ENCODE measurements around the gene ESRRG. TPM values are rescaled to one million over a fixed set of nuclear protein-coding genes. Genes with fewer than 3 reads are reported as not detected.

The ESRRG gene
- total RNA-seq, 2 experiments from 2014 or later, result not detected

DNA sequence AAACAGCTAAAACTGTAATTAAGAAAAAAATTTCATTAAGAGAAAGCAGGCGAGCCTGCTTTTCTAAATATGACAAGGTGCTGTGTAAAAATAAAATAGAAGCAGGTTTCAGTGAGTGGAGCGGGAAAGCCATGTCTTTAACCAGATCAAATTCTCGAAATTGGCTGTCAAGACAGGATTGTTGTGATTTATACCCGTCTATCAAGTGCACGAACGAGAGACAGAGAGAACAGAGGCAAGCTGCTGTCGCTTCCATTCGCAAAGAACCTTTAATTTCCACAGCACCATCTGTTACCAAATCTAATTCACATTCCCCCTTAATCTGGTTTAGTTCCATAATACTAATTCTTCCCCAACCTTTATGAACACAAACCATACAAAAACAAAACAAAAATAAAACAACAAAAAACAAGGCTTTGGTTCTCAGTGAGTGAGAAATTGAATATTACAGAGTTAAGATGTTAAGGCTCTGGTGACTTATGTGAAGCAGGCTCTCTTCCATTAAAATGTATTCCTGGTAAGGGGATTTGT lies 35.0 kb downstream of the ESRRG start:
- CTCF ChIA-PET, result no interaction called here
- Mint-ChIP-seq H3K4me1 (no peaks in the 10 kb centered on the region), H3K27ac (no peak overlapping the region), H3K27me3 (no peaks in the 10 kb centered on the region), H3K36me3 (ENCODE audit: low read depth) (no peaks in the 10 kb centered on the region), H3K4me3 (no peak overlapping the region), H3K9me3 (peaks cover 2% of the 10 kb centered on the region)
- POLR2A ChIA-PET, result no interaction called here
- no peak for DNase-seq

DNA sequence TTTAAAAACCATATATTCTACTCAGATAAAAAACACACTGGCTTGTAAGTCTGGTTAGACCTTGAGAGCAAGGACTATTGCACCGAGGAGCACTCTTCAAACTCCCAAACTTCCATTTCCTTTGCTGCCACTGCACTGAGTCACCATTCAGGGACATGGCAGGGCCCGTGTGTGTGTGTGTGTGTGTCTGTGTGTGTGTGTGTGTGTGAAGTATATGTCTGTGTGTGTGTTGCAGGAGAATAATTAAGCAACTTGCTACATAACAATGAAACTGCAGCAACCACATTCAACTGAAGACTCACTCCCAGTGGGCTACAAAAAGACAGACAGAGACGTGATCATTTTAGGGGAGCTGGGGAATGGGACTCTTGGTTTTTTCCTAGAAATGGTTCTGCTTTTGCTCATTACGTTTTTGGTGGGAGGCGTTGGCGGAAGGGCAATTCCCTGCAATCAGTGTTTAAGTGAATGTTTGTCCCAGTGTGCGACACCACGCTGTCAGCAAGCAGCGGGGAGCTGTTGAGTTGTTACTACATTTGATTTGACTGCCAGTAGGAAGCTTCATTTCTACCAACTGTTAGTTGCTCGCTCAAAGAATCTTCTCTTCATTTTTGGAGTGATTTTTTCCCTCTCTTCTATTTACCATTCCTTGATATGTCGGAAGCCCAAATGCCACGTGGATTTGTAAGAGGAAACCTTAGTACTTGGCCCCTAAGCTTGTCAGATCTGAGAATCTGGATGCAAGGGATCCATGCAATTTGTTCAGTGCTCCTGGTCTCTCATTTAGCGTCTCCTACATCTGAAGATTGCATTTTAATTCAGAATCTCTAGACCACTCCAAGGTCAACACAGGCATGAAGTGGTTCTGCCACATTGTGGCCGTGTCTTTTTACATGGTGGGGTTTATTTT lies 36.1 kb downstream of the ESRRG start:
- no peak for DNase-seq
- Mint-ChIP-seq H3K4me1 (no peaks in the 10 kb centered on the region), H3K9me3 (peaks cover 2% of the 10 kb centered on the region), H3K27ac (no peak overlapping the region), H3K36me3 (ENCODE audit: low read depth) (no peaks in the 10 kb centered on the region), H3K27me3 (no peaks in the 10 kb centered on the region), H3K4me3 (no peak overlapping the region)
- ChIA-PET POLR2A (no interaction called here), CTCF (no interaction called here)

DNA sequence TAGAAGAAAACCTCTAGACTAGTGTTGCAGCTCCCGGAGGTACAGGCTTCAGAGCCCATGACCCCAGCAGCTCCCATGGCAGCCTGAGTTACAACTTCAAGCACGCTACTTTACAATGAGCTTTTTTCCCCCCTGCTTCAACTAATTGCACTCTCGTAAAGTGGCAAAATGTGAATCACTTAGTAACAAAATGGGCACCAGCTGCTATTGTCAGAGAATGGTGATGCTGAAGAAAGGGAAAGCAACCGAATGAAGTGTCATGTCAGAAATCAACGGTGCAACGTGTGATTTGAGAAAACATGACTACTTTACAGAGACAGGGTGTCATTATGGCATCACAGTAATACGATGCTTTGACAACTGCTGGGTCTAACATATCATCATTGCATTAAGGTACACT lies 40.5 kb downstream of the ESRRG start:
- DNase-seq, result no peak
- H3K27me3 Mint-ChIP-seq, result no peaks in the 10 kb centered on the region
- no peak overlapping the region for H3K27ac Mint-ChIP-seq
- H3K4me1 Mint-ChIP-seq, result no peaks in the 10 kb centered on the region
- CTCF ChIA-PET, result no interaction called here
- no peaks in the 10 kb centered on the region for H3K9me3 Mint-ChIP-seq
- no peak overlapping the region for H3K4me3 Mint-ChIP-seq
- POLR2A ChIA-PET, result no interaction called here
- H3K36me3 Mint-ChIP-seq (ENCODE audit: low read depth), result no peaks in the 10 kb centered on the region

DNA sequence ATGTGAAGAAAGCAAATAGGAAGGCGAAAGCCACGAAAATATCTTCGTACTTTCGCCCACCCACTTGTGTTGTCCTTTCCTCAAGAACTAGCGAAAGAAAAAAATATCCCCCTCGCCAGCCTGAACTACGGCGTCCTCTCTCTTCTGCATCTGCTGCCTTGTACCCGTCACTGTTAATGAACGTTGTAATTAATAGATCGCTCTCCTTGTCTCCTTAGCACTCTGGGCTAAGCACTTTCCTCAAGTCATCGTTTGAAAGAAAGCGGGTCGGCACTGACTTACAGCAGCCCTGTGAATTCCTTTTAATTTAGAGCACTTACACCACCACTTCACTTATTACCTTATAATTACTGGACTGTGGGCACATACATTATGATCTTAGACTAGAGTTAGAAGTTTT lies 44.1 kb downstream of the ESRRG start:
- H3K36me3 Mint-ChIP-seq (ENCODE audit: low read depth), result no peaks in the 10 kb centered on the region
- H3K4me1 Mint-ChIP-seq, result no peaks in the 10 kb centered on the region
- no peaks in the 10 kb centered on the region for H3K27me3 Mint-ChIP-seq
- H3K27ac Mint-ChIP-seq, result no peak overlapping the region
- CTCF ChIA-PET, result no interaction called here
- no peak overlapping the region for H3K4me3 Mint-ChIP-seq
- H3K9me3 Mint-ChIP-seq, result peaks cover 3% of the 10 kb centered on the region
- no peak for DNase-seq
- POLR2A ChIA-PET, result no interaction called here

DNA sequence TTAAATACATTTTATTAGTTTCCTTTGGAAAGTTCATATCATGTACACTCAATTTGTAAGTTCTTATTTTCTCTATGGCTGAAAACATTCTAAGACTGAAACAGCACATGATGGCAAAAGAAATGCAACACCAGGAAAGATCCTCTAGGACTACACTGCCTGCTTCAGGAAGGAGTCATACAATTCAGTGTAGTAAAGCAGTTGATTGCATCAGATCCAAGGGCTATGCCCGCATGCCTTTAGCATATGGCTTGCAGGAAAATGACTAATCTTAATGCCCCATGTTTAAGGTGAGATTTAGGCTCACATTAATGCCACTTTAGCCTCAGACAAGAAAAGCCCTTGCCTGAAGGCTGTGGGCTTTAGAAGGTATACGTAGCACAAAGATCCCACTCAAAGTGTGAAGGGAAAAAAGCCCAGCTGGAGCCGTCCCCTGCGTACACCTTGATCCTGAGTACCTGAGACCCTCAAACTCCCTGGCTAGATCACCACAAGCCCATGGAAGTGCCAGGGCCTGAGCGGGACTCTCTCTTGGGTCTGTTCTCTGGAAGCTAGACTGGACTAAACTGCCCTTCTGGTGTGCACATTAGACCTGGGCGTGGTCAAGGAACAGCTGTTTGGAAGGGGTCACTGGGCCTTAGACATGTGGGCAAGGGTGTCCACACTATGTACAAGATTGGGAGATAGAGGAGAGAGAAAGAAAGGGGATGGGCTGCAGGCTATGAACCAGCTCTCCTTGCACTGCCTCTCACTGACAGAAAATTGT lies 52.9 kb downstream of the ESRRG start:
- H3K4me3 Mint-ChIP-seq, result no peak overlapping the region
- CTCF ChIA-PET, result no interaction called here
- POLR2A ChIA-PET, result no interaction called here

DNA sequence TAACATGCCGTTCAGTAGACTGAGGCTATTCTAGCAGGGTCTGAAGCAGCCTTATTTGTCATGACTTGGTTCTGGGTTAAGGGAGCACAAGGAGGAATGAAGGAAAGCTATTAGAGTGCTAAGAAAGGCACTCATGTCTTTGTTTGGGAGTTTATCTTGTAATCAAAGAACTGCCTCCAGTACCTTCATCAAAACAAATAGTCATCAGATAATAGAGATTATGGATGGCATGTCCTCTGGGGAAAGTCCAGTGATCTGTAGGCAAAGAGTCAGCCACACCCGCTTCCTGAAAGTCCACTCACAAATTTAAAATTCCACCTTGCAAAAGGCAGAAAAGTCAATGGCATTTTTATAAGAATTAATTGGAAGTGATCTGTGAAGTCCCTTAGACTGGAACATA lies 56.8 kb downstream of the ESRRG start:
- Mint-ChIP-seq H3K27me3 (no peaks in the 10 kb centered on the region), H3K27ac (no peak overlapping the region), H3K4me1 (no peaks in the 10 kb centered on the region), H3K9me3 (peaks cover 3% of the 10 kb centered on the region), H3K4me3 (no peak overlapping the region), H3K36me3 (ENCODE audit: low read depth) (no peaks in the 10 kb centered on the region)
- POLR2A ChIA-PET, result no interaction called here
- CTCF ChIA-PET, result no interaction called here
- DNase-seq, result no peak

More for the DNA sequence above, 52.9 kb downstream of the ESRRG start:
- Mint-ChIP-seq H3K27ac (no peak overlapping the region), H3K36me3 (ENCODE audit: low read depth) (no peaks in the 10 kb centered on the region), H3K27me3 (no peaks in the 10 kb centered on the region), H3K4me1 (no peaks in the 10 kb centered on the region), H3K9me3 (peaks cover 6% of the 10 kb centered on the region)
- DNase-seq, result no peak

DNA sequence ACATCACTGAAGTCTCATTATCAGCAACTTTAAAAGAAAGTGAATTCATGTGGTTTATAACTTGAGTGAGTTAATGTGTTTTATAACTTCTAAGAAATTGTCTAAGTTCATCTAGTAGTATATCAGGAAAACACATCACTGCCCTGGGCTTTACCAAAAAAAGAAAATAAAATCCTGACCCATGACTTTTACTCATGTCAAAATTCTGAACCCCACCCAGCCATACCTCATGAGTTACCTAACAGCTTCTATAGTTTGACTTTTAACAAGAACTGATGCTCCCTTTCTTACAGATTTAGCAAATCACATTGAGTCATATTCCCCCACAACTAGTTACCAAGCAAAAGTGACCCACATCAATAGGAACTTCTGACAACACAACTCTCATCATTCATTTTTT lies 57.4 kb downstream of the ESRRG start:
- no peaks in the 10 kb centered on the region for H3K4me1 Mint-ChIP-seq
- no peaks in the 10 kb centered on the region for H3K27me3 Mint-ChIP-seq
- POLR2A ChIA-PET, result no interaction called here
- peaks cover 3% of the 10 kb centered on the region for H3K9me3 Mint-ChIP-seq
- H3K4me3 Mint-ChIP-seq, result no peak overlapping the region
- H3K27ac Mint-ChIP-seq, result no peak overlapping the region
- H3K36me3 Mint-ChIP-seq (ENCODE audit: low read depth), result no peaks in the 10 kb centered on the region
- CTCF ChIA-PET, result no interaction called here
- no peak for DNase-seq

DNA sequence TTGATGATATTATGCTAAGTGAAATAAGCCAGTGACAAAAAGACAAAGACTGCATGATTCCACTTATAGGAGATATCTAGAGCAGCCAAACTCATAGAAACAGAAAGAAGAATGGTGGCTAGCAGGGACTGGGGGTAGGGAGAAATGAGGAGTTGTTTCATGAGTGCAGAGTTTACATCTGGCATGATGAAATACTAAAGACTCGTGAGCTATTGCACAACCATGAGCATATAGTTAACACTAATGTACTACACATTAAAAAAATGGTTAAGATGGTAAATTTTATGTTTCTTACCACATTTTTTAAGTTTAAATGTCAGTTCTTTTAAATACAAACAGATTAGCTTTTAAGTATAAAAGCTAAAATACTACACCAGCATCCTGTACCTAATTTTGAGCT lies 57.8 kb downstream of the ESRRG start:
- Mint-ChIP-seq H3K36me3 (ENCODE audit: low read depth) (no peaks in the 10 kb centered on the region), H3K27me3 (no peaks in the 10 kb centered on the region), H3K9me3 (peaks cover 3% of the 10 kb centered on the region), H3K4me3 (no peak overlapping the region), H3K4me1 (no peaks in the 10 kb centered on the region), H3K27ac (no peak overlapping the region)
- no peak for DNase-seq
- POLR2A ChIA-PET, result no interaction called here
- CTCF ChIA-PET, result no interaction called here

DNA sequence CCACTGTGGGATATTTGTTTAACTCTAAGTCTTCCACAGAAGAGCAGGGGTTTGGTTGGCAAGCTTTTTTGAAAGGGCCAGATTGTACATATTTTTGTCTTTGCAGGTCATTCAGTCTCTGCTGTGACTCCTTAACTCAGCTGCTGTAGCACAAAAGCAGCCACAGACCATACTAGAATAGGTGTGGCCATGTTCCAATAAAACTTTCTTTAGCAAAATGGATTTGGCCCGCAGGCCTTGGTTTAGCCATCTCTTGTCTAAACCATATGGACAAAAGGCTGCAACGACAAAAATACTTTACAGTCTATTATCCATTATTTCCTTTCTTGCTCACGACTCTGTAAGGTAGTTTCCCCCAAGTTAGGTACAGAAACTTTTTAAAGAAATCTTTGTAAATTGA lies 60.5 kb downstream of the ESRRG start:
- Mint-ChIP-seq H3K4me3 (no peak overlapping the region), H3K27ac (no peak overlapping the region), H3K4me1 (no peaks in the 10 kb centered on the region), H3K9me3 (peaks cover 3% of the 10 kb centered on the region), H3K36me3 (ENCODE audit: low read depth) (no peaks in the 10 kb centered on the region), H3K27me3 (no peaks in the 10 kb centered on the region)
- no peak for DNase-seq
- ChIA-PET CTCF (no interaction called here), POLR2A (no interaction called here)

DNA sequence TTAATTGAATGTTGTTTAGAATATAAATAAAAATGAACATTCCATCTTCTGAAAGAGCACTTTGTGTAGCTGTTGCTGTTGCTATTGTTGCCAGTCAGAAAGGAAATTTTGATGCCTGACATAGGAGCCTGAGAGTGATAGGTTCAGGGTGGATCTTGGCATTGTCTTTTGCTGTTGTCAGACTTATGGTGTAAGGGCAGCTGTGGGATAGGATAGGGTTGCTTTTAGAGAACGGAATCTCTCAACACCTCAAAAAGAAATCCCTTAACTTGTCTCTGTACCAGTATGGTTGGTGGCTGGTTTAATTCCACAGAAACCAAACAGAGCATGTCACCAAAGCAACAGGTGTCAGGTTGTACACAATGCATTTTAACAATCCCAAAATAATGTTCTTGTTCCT lies 62.7 kb downstream of the ESRRG start:
- H3K27me3 Mint-ChIP-seq, result no peaks in the 10 kb centered on the region
- POLR2A ChIA-PET, result no interaction called here
- no peaks in the 10 kb centered on the region for H3K36me3 Mint-ChIP-seq (ENCODE audit: low read depth)
- H3K4me3 Mint-ChIP-seq, result no peak overlapping the region
- no peaks in the 10 kb centered on the region for H3K9me3 Mint-ChIP-seq
- H3K27ac Mint-ChIP-seq, result no peak overlapping the region
- CTCF ChIA-PET, result no interaction called here
- no peak for DNase-seq
- no peaks in the 10 kb centered on the region for H3K4me1 Mint-ChIP-seq

DNA sequence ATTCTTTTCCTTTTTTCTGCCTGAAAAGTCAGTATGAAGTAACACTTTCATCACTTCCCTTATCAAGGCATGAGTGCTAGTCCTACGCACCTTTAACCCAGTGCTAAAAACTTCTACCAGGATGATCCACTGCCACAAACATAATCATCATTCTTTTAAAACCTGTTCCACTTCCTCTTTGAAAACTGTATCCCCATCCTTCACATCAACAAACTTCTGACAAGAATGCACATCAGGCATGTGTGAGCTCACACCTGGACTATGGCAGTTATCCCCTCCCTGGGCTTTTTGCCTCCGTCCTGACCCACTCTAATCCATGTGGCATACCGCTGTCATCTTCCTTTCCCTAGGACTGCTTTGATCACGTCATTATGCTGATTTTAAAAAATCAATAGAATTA lies 70.2 kb downstream of the ESRRG start:
- Mint-ChIP-seq H3K4me1 (no peaks in the 10 kb centered on the region), H3K36me3 (ENCODE audit: low read depth) (no peaks in the 10 kb centered on the region), H3K4me3 (no peak overlapping the region), H3K27me3 (no peaks in the 10 kb centered on the region), H3K27ac (no peak overlapping the region), H3K9me3 (no peaks in the 10 kb centered on the region)
- DNase-seq, result no peak
- ChIA-PET CTCF (no interaction called here), POLR2A (no interaction called here)

DNA sequence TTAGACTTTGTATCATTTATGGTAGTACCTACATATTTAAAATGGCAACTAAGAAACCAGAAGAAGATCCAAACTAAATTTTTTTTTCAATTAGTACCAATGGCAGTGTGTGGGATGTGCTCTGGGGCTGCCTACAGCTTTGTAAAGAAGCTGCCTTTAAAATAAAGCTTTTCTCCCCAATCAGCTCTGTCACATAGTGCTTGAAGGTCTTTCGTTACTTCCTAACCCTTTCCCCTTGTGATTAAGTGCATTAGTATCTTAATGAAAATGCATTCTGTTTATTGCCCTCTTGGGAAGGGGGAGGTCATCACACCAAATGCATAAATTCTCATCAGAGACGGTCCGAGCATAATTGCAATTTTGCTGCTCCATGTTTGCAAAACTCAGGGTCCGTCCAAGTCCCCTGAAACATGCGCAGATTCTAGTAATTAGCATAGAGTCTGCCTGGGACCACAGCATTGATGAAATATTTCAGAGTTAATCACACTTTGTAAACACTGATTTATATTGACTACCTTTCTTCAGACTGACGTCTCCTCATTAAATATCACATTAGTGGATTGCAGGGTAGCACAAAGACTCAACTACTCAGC lies 71.3 kb downstream of the ESRRG start:
- Mint-ChIP-seq H3K4me3 (no peak overlapping the region), H3K9me3 (no peaks in the 10 kb centered on the region), H3K36me3 (ENCODE audit: low read depth) (no peaks in the 10 kb centered on the region), H3K27me3 (no peaks in the 10 kb centered on the region), H3K27ac (no peak overlapping the region), H3K4me1 (no peaks in the 10 kb centered on the region)
- ChIA-PET CTCF (no interaction called here), POLR2A (no interaction called here)
- DNase-seq, result no peak

DNA sequence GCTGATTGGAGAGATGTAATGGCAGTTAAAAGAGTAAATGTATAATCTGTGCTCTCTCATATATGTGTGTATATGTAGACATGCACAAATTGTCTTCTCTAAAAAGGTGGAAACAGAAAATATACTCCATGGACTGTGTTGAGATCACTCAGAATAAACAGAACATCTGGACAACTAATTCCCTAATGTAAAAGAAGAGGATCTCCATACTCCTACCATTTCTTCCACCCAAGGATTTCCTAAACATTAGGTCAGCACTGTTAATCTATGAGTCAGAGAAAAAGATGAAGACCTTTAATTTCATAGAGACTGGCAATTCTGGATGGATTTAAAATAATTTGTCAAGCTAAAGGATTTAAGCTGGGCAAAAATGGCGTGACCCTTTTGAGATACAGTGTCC lies 80.1 kb downstream of the ESRRG start:
- Mint-ChIP-seq H3K27me3 (no peaks in the 10 kb centered on the region), H3K9me3 (peaks cover 4% of the 10 kb centered on the region), H3K36me3 (ENCODE audit: low read depth) (no peaks in the 10 kb centered on the region), H3K4me3 (no peak overlapping the region), H3K27ac (no peak overlapping the region), H3K4me1 (no peaks in the 10 kb centered on the region)
- ChIA-PET CTCF (no interaction called here), POLR2A (no interaction called here)
- no peak for DNase-seq
